Measurements from ENCODE around the gene ENPP6. TPM values are rescaled to one million over a fixed set of nuclear protein-coding genes. Genes with fewer than 3 reads are reported as not detected.

Gene ENPP6
- polyA plus RNA-seq, 4 donors: 6.3 to 14.2 (median 6.5) TPM

GRCh38 chr4:184193556-184194525, 23.8 kb downstream of the ENPP6 start:
- no peak for DNase-seq (ENCODE audit: low read depth in 4 of 4, low spot score in 3 of 4)

GRCh38 chr4:184192933-184193332, 24.7 kb downstream of the ENPP6 start:
- DNase-seq (ENCODE audit: low read depth in 4 of 4, low spot score in 3 of 4): no peak

- no peak for DNase-seq (ENCODE audit: low read depth in 4 of 4, low spot score in 3 of 4)
Observed at GRCh38 chr4:184191267-184191666, 26.4 kb downstream of the ENPP6 start.

- no peak for DNase-seq (ENCODE audit: low read depth in 4 of 4, low spot score in 3 of 4)
Observed at GRCh38 chr4:184190711-184191110, 27.0 kb downstream of the ENPP6 start.

- DNase-seq (ENCODE audit: low read depth in 4 of 4, low spot score in 3 of 4): no peak
Observed at GRCh38 chr4:184189966-184190365, 27.7 kb downstream of the ENPP6 start.

GRCh38 chr4:184188443-184189400, 29.0 kb downstream of the ENPP6 start:
- no peak for DNase-seq (ENCODE audit: low read depth in 4 of 4, low spot score in 3 of 4)

- DNase-seq (ENCODE audit: low read depth in 4 of 4, low spot score in 3 of 4): no peak
Observed at GRCh38 chr4:184177271-184177670, 40.4 kb downstream of the ENPP6 start.

- no peak for DNase-seq (ENCODE audit: low read depth in 4 of 4, low spot score in 3 of 4)
Observed at GRCh38 chr4:184174571-184175488, 42.8 kb downstream of the ENPP6 start.

- DNase-seq (ENCODE audit: low read depth in 4 of 4, low spot score in 3 of 4): no peak
Observed at GRCh38 chr4:184171011-184171410, 46.7 kb downstream of the ENPP6 start.

GRCh38 chr4:184169225-184169867, 48.3 kb downstream of the ENPP6 start:
- no peak for DNase-seq (ENCODE audit: low read depth in 4 of 4, low spot score in 3 of 4)

GRCh38 chr4:184168406-184169019, 49.2 kb downstream of the ENPP6 start:
- peak; percentile 33 to 72 (median 42) for DNase-seq (ENCODE audit: low read depth in 4 of 4, low spot score in 3 of 4)

GRCh38 chr4:184167576-184167975, 50.1 kb downstream of the ENPP6 start:
- DNase-seq (ENCODE audit: low read depth in 4 of 4, low spot score in 3 of 4): no peak

GRCh38 chr4:184166736-184167135, 50.9 kb downstream of the ENPP6 start:
- no peak for DNase-seq (ENCODE audit: low read depth in 4 of 4, low spot score in 3 of 4)

- no peak for DNase-seq (ENCODE audit: low read depth in 4 of 4, low spot score in 3 of 4)
Observed at GRCh38 chr4:184165291-184165690, 52.4 kb downstream of the ENPP6 start.

GRCh38 chr4:184163813-184164212, 53.9 kb downstream of the ENPP6 start:
- peak; percentile 38 to 48 (median 46) for DNase-seq (ENCODE audit: low read depth in 4 of 4, low spot score in 3 of 4)

- peak in 1 of 4 donors; percentile 20 for DNase-seq (ENCODE audit: low read depth in 4 of 4, low spot score in 3 of 4)
Observed at GRCh38 chr4:184162596-184162995, 55.1 kb downstream of the ENPP6 start.

GRCh38 chr4:184157322-184157721, 60.4 kb downstream of the ENPP6 start:
- no peak for DNase-seq (ENCODE audit: low read depth in 4 of 4, low spot score in 3 of 4)

- no peak for DNase-seq (ENCODE audit: low read depth in 4 of 4, low spot score in 3 of 4)
Observed at GRCh38 chr4:184156163-184156920, 61.3 kb downstream of the ENPP6 start.
